Ammon's horn (tissue), 1 donor: ENCODE measurements around the gene FBXO22.
"Not testable (repeated sequence)": the region's sequence is repeated elsewhere in the genome, so short reads cannot be mapped to it uniquely, and the experiment has no call there.

Source experiments
- DNase-seq: peaks from one replicate; pipeline ENCODE4 v3.0.0-alpha.2; 2016; ENCODE audit warnings: low spot score

Gene FBXO22

DNA sequence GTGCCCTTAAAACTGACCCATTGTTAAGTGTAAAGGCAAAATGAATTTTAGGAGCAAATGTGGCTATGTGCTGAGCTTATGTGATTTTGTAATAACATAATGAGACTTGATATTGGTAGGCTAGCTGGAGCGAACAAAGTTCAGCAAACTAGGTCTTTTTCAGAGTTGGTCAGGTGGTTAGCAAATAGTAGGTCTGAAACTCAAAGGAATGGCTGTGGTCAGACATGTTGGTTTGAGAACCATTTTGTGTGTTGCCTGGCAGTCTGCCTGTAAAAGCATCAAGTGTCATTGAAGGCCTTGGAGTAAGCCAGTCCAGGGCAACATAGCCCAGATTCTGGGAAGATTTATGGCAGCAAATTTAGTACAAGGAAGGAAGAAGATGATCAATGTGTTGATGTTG is 16.4 kb downstream of the FBXO22 start:
- no peak for DNase-seq

DNA sequence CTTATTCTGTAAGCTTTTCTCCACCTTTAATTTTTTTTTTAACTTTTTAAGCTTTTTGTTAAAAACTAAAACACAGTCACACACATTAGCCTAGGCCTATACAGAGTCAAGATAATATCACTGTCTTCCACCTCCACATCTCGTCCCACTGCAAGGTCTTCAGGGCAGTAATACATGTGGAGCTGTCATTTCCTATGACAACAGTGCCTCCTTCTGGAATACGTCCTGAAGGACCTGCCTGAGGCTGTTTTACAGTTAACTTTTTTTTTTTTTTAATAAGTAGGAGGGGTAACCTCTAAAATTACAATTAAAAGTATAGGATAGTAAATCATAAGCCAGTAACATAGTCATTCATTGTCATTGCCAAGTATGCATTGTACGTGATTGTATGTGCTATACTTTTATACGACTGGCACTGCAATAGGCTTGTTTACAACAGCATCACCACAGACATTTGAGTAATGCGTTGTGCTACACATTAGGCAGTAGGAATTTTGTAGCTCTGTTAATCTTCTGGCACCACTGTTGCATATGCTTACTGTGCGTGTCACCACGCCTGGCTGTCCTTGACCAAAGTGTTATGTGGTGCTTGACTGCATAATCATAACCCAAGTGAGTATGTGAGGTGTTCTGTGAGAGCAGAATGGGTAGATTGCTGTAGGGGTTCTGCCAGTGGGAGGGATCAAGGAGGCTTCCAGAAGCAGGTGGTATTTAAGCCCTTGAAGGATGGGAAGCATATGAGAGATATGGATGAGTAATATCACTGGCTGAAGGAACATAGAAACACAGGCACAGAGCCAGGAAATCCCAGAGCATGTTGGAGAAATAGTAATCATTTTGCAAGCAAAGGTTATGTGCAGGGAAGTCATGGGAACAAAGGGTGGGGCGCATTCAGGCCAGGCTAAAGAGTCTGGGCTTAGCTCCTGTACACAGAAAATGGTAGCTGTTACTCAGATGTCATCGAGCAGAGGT is 18.3 kb downstream of the FBXO22 start:
- DNase-seq, result no peak

- DNase-seq, result no peak
These were observed 20.1 kb downstream of the FBXO22 start for GRCh38 chr15:75923756-75924155.

DNA sequence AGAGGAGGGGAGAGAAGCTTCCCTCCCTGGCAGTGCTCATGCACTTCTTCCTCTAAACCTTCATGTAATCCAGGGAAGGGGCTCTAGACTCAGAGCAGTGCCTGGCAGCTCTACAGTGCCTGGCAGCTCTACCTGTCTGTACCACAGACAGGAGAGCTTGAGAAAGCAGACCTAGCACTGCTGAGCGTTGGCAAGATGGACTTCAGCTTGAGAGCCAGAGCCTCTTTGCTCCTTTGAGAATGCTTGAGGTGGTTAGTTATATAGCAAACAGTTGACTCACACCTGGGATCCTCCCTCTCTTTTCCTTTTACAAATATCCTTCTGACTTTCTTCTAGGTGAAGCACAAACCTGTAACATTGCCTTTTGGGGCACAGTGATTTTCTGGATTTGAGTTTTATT is 20.9 kb downstream of the FBXO22 start:
- DNase-seq, result no peak

DNA sequence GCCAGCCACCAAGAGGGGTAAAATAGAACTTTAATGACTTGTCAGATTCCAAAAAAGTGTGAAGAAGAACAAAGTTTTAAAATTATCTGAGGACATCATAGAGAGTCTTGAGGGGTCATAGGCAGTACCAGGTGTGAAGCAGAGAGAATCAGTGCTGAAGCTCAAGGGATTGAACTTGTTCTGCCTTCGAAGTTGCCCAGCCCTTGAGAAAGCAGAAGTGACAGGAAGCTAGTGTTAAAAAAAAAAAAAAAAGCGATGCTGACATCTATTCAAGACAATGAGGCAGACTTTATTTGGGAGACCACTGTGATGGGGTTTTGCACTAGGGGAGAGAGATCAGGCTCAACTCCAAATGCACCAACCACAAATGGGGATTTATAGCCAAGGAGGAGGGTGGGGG is 21.8 kb downstream of the FBXO22 start:
- DNase-seq, result no peak

DNA sequence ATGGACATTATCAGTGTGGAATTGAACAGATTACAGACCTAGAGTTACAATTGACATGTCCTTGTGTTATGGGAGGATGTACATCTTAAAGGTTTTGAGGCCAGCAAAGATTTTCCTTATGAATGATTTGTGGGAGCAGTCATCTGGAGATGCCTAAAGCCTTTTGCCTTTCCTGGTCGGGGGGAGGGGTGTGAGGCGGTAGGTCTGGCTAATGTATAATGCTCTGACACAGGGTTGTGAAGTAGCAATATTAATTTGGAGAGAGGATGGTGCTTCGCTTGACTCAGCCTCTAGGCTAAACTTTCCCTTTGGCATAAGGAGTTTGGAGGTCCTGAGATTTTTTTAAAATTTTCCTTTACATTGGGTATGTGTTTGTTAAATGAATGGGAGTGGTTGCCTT is 23.3 kb downstream of the FBXO22 start:
- no peak for DNase-seq

DNA sequence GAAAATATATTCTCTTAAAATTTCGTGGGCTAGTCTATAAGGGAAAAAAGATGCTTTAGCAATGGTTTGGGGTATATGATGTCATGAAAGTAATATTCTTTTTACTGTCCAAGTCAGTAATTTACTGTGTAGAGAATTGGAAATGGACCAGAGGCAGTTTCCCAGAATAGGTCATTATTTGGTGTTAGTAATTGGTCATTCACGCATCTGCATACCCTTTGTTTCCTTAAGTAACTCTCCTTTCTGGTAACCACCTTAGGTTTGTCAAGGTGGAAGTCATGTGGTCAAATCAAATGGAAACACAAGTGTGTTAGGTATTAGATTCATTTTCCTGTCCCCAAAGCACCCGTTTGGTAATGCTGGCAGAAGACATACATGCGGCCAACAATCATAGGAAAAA is 23.9 kb downstream of the FBXO22 start:
- DNase-seq, result no peak

DNA sequence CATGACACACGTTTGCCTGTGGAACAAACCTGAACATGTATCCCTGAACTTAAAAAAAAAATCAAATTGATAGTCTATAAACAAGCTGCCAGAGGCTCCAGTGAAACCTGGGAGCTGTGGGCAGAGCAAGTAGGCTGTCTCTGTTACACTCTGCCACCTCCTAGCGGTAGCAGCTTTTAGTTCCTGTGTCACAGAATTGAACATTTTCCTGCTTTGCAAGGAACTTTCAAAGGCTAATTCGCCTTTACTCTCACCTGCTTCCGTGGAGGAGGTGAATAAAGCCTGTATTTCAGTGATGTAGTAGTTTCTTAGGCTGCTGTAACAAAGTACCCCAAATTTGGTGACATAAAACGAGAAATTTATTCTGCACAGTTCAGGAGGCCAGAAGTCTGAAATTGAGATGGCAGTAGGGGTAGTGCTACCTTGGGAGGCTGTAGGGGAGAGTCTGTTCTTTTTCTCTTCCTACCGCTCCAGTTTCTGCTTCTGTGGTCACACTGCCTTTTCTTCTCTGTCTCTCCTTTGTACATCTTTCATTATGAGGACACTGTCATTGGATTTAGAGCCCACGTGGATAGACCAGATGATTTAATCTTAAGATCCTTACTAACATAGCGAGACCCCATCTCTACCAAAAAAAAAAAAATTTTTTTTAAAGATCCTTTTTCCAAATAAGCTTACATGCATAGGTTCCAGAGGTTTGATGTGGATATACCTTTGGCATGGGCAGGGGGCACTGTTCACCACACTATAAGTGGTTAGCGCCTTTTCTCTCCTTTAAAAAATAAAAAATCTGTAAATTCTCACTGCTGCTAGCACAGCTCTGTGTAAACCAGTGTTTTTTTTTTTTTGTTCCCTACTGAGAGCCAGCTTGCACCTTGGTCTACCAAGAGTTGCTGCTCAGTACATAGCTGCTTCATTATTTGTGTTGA is 25.3 kb downstream of the FBXO22 start:
- no peak for DNase-seq

- no peak for DNase-seq
These were observed 26.3 kb downstream of the FBXO22 start for GRCh38 chr15:75929799-75930565.

DNA sequence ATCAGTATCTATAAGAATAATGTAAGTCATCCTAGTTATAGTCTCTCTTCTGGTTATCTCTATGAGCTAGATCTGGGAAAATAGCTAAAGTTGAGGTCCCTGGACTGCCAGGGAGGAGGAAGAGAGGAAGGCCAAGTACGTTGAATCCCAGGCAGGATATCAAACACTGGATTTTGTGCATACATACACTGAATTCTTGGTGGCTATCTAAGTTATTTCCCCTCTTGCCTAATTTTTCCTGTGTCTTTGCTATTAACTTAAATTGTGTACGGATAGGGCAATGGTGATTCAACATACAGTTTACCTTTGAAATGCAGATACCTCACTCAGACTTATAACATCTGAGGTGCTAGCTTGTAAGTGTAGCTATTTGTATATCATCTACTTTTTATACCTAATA is 27.2 kb downstream of the FBXO22 start:
- DNase-seq, result no peak

DNA sequence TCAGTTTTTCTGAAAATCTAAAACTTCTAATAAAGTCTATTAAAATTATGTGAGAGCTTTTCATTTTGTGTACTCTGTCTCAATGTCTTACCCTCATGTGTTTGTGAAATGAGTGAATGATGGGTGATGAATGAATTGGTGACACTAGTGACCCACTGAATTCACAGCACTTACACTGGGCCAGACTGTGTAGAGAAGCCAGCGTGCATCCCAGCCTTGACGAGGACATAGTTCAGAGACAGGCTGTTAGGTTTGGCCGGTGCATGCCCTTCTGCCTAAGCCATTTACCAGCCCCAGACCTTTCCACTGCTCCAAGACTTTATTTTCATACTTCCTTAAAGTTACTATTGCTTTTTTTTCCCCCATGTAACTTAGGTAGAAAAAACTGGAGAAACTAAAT is 38.8 kb downstream of the FBXO22 start:
- DNase-seq, result no peak

GRCh38 chr15:75943246-75943645 is 39.6 kb downstream of the FBXO22 start:
- DNase-seq, result no peak

- no peak for DNase-seq
These were observed 40.1 kb downstream of the FBXO22 start for GRCh38 chr15:75943713-75944215.

DNA sequence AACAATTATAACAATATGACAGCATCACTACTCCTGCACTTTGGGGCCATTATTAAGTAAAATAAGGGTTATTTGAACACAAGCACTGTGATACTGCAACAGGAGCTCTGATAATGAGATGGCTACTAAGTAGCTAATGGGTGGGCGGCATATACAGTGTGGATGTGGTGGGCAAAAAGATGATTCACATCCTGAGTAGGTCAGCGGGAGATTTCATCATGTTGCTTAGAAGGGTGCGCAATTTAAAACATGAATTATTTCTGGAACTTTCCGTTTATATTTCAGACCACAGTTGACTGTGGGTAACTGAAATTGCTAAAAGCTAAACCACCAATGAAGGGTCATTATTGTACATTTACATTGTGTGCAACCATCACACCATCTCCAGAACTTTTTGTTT is 42.3 kb downstream of the FBXO22 start:
- DNase-seq, result no peak

DNA sequence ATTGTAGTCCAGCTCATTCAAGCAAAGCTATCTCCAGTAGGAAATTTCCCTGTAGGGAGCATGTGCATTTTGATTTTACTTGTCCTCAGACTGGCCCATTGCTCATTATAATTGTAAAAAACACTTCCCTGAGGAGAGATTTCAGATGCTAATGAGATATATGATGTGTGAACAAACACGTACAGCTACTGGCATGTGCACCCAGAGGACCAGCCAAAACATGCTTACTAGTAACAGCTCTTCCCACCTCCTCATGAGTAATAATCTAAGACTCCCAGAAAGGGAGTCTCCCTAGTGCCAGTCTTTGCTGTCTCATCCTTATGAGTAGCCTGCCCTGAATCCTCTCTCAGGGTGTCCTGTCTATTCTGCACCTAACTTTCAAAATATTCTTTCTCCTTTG is 43.4 kb downstream of the FBXO22 start:
- no peak for DNase-seq

DNA sequence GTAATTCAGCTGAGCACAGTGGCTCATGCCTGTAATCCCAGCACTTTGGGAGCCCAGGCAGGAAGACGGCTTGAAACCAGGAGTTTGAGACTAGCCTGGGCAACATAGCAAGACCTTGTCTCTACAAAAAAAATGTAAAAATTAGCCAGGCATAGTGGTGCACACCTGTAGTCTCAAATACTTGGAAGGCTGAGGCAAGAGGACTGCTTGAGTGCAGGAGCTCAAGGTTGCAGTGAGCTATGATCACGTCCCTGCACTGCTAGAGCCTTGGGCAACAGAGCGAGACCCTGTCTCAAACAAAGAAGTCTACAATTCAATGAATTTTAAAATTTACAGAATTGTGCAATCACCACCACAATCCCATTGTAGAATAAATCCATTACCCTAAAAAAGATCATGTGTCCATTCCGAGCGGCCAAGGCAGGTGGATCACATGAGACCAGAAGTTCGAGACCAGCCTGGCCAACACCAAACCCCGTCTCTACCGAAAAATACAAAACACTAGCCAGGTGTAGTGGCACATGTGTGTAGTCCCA is 45.2 kb downstream of the FBXO22 start:
- no peak for DNase-seq

- no peak for DNase-seq
These were observed 48.8 kb downstream of the FBXO22 start for GRCh38 chr15:75952525-75952924.

- no peak for DNase-seq
These were observed 52.0 kb downstream of the FBXO22 start for GRCh38 chr15:75955720-75956119.

- DNase-seq, result no peak
These were observed 57.7 kb downstream of the FBXO22 start for GRCh38 chr15:75961331-75961730.

DNA sequence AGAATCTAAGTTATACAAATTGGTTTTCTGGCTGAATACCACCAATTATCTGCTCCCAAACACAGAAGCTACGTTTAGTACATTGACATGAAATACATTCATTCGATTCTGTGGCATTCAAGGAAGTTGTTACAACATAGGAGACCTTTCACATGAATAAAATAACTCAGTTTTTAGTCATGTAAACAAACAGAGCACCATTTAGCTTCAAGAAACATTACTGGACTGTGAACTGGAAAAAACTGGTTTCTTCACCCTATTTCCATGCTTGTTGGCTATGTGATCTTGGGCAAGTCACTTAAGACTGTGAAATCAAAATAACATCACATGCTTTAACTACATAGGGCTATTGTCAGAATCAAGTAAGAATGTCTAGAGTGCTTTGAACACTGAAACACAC is 62.4 kb downstream of the FBXO22 start:
- DNase-seq, result no peak

- not testable (repeated sequence) for DNase-seq
These were observed 73.1 kb downstream of the FBXO22 start for GRCh38 chr15:75976766-75977165.
